GM12878 (cell line): ENCODE measurements around the gene MAP3K5. TPM values are rescaled to one million over a fixed set of nuclear protein-coding genes. Genes with fewer than 3 reads are reported as not detected.

Experiments
- ATAC-seq: fragments of 200-7000 bp; cut with Tn5 transposase; 3 replicates; pipeline ENCODE4 v1.9.1; 2020; ENCODE audit warnings: mild to moderate bottlenecking, moderate library complexity
- BruUV-seq: library from RNA; stranded (reverse); fragments of 400-500 nt; replicated peaks from 2 replicates; lab custom pipeline; 2021; lab: Mats Ljungman, UMichigan
- CTCF ChIA-PET: fragments of 300-600 bp; sonication (Branson Sonifier 250); formaldehyde crosslinking; extraction: SDS; loops from one replicate; lab custom pipeline; 2021; ENCODE audit warnings: inconsistent platforms; lab: Yijun Ruan, JAX
- POLR2A ChIA-PET: fragments of 350-600 bp; formaldehyde crosslinking; extraction: SDS; loops from one replicate; lab custom pipeline; 2021; ENCODE audit warnings: inconsistent platforms; lab: Charles Lee
- RAD21 ChIA-PET: fragments of 300-600 bp; sonication (Branson Sonifier 250); formaldehyde crosslinking; loops from one replicate; lab custom pipeline; 2023; ENCODE audit warnings: antibody characterized with exemption; ENCODE audit not compliant: unreplicated experiment; lab: Charles Lee
- SMC1A ChIA-PET: fragments of 300-600 bp; sonication (Branson Sonifier 250); formaldehyde crosslinking; loops from one replicate; lab custom pipeline; 2023; ENCODE audit not compliant: unreplicated experiment, uncharacterized antibody; lab: Charles Lee
- DNase-seq: peaks from one replicate; pipeline ENCODE4 v3.0.0-alpha.2; 2011; ENCODE audit warnings: low read depth, low spot score
- FAIRE-seq: peaks from 3 replicates; lab custom pipeline; 2011; peaks lifted over from hg19 to GRCh38; lab: Jason Lieb, UNC
- H2AFZ ChIP-seq: 2 replicates; pipeline ENCODE4 v1.6.0; 2011; ENCODE audit warnings: low read depth, low read length, control low read depth; ENCODE audit not compliant: control insufficient read depth
- H3K27ac ChIP-seq: 2 replicates; pipeline ENCODE4 v1.5.1; 2011; ENCODE audit warnings: control low read depth; ENCODE audit not compliant: control insufficient read depth, insufficient read depth
- H3K27me3 ChIP-seq, 2 experiments: replicated peaks in 1 of 2; 2 replicates each; pipeline versions ENCODE4 v1.6.0 to v1.6.1; 2011; ENCODE audit warnings: low read length in 1 of 2; ENCODE audit not compliant: control insufficient read depth in 2 of 2, insufficient read depth in 2 of 2
- H3K36me3 ChIP-seq, 2 experiments: 2 replicates each; pipeline ENCODE4 v1.5.1; 2011; ENCODE audit warnings: low read length in 1 of 2; ENCODE audit not compliant: control insufficient read depth in 2 of 2, insufficient read depth in 2 of 2
- H3K4me1 ChIP-seq: 2 replicates; pipeline ENCODE4 v1.6.1; 2011; ENCODE audit warnings: mild to moderate bottlenecking, low read length, moderate library complexity, mixed read lengths; ENCODE audit not compliant: control insufficient read depth, insufficient read depth
- H3K4me2 ChIP-seq: 2 replicates; pipeline ENCODE4 v1.6.0; 2011; ENCODE audit warnings: control low read depth; ENCODE audit not compliant: control insufficient read depth, insufficient read depth
- H3K4me3 ChIP-seq: fragments of 200-600 bp; sonication (generic); 2 replicates; pipeline ENCODE4 v1.5.1; 2016
- H3K79me2 ChIP-seq: 2 replicates; pipeline ENCODE4 v1.6.0; 2011; ENCODE audit warnings: low read length; ENCODE audit not compliant: control insufficient read depth, insufficient read depth
- H3K9ac ChIP-seq: 2 replicates; pipeline ENCODE4 v1.8.0; 2011; ENCODE audit warnings: low read length, control low read depth, mixed read lengths; ENCODE audit not compliant: control insufficient read depth, insufficient read depth
- H3K9me3 ChIP-seq: replicated peaks from 3 replicates; pipeline ENCODE4 v1.5.1; 2011; ENCODE audit warnings: mild to moderate bottlenecking, low read length; ENCODE audit not compliant: control insufficient read depth, insufficient read depth
- H4K20me1 ChIP-seq: 2 replicates; pipeline ENCODE4 v1.6.0; 2011; ENCODE audit not compliant: control insufficient read depth, insufficient read depth
- BMI1 ChIP-seq: fragments of 450-650 bp; IDR thresholded peaks from 2 replicates; pipeline ENCODE4 v1.6.1; 2016; ENCODE audit warnings: mild to moderate bottlenecking, moderate library complexity, borderline replicate concordance
- CHD2 ChIP-seq: IDR thresholded peaks from 2 replicates; pipeline ENCODE4 v1.6.1; 2011; ENCODE audit warnings: low read depth, low read length, improper control_type of control experiment, borderline replicate concordance
- GATAD2B ChIP-seq: fragments of 450-650 bp; conservative IDR thresholded peaks from 2 replicates; pipeline ENCODE4 v1.6.1; 2017; ENCODE audit warnings: low read depth, mild to moderate bottlenecking, moderate library complexity
- IKZF2 ChIP-seq, 2 experiments: fragments of 450-650 bp; IDR thresholded peaks; 2 replicates each; pipeline ENCODE4 v1.6.1; 2017; ENCODE audit warnings: mild to moderate bottlenecking in 2 of 2, moderate library complexity in 2 of 2
- KLF5 ChIP-seq: fragments of 450-650 bp; IDR thresholded peaks from 2 replicates; pipeline ENCODE4 v1.6.1; 2014; ENCODE audit warnings: mild to moderate bottlenecking; ENCODE audit not compliant: partially characterized antibody
- MTA3 ChIP-seq: IDR thresholded peaks from 2 replicates; pipeline ENCODE4 v1.6.1; 2012; ENCODE audit warnings: low read length, inconsistent platforms, borderline replicate concordance
- POLR2AphosphoS5 ChIP-seq: IDR thresholded peaks from 2 replicates; pipeline ENCODE4 v1.6.1; 2011; ENCODE audit warnings: mild to moderate bottlenecking, low read length, inconsistent platforms
- RAD51 ChIP-seq: fragments of 450-650 bp; IDR thresholded peaks from 2 replicates; pipeline ENCODE4 v1.6.1; 2016; ENCODE audit warnings: moderate library complexity, mild to moderate bottlenecking, inconsistent platforms
- SIX5 ChIP-seq: IDR thresholded peaks from 2 replicates; pipeline ENCODE4 v1.6.1; 2011; ENCODE audit warnings: mild to moderate bottlenecking, low read depth, low read length, moderate library complexity; ENCODE audit not compliant: severe bottlenecking
- SMC3 ChIP-seq: IDR thresholded peaks from 2 replicates; pipeline ENCODE4 v1.6.1; 2011; ENCODE audit warnings: low read length, improper control_type of control experiment, borderline replicate concordance
- SUPT20H ChIP-seq: IDR thresholded peaks from 2 replicates; pipeline ENCODE4 v1.6.1; 2011; ENCODE audit warnings: low read depth, mild to moderate bottlenecking, low read length, moderate library complexity, borderline replicate concordance; ENCODE audit not compliant: control insufficient read depth
- TARDBP ChIP-seq: IDR thresholded peaks from 2 replicates; pipeline ENCODE4 v1.6.1; 2016; ENCODE audit warnings: borderline replicate concordance
- WGBS: methylation state at CpG from one replicate; pipeline ENCODE4 v1.1.6; 2016; ENCODE audit warnings: low lambda C conversion rate; ENCODE audit not compliant: insufficient replicate concordance, insufficient coverage; ENCODE audit errors: missing lambda C conversion rate; 5-methylcytosine and 5-hydroxymethylcytosine counted together
- in situ Hi-C: fragments of 300-500 bp; cut with MboI; formaldehyde crosslinking; loops from 9 replicates; pipeline ENCODE4 v1.14.3; 2018; ENCODE audit warnings: mixed read lengths
- intact Hi-C: fragments of 100-400 bp; cut with micrococcal nuclease; formaldehyde crosslinking; loops from one replicate; pipeline ENCODE4 v1.14.2; 2022; ENCODE audit not compliant: unreplicated experiment
- polyA plus RNA-seq, 11 experiments: library from polyadenylated mRNA; depleted of rRNA in 4 of 11; unstranded in 6 of 11; stranded (reverse) in 5 of 11; fragments of >200 nt; fragmentation: Nextera tagmentation in 4 of 11; fragmentation: Illumina TruSeq in 1 of 11; extraction: Ambion mirVana in 4 of 11; extraction: Trizol in 1 of 11; gene quantifications; 1 replicate in 1 of 11; 2 replicates in 10 of 11; pipeline versions ENCODE4 v1.2.1 to v1.2.3, GENCODE V29; 2011 to 2016; ENCODE audit warnings: inconsistent platforms in 2 of 11, missing spikeins in 2 of 11, low read depth in 1 of 11
- total RNA-seq, 4 experiments: library from RNA; depleted of rRNA in 3 of 4; stranded (reverse); fragments of >200 nt in 3 of 4; fragmentation: Illumina TruSeq in 1 of 4; extraction: Trizol in 1 of 4; gene quantifications; 2 replicates each; pipeline versions ENCODE4 v1.2.1 to v1.2.3, GENCODE V29; 2013 to 2021
- TF ChIP-seq, protein P1 (sequence below): IDR thresholded peaks from 2 replicates; pipeline ENCODE4 v1.6.1; 2011; ENCODE audit warnings: low read depth, low read length, improper control_type of control experiment, borderline replicate concordance
- TF ChIP-seq, protein P2 (sequence below): fragments of 450-650 bp; conservative IDR thresholded peaks from 2 replicates; pipeline ENCODE4 v1.6.1; 2017; ENCODE audit warnings: mild to moderate bottlenecking, moderate library complexity
- TF ChIP-seq, protein P3 (sequence below), 3 experiments: IDR thresholded peaks in 2 of 3; conservative IDR thresholded peaks in 1 of 3; 2 replicates each; pipeline ENCODE4 v1.5.1; 2011; ENCODE audit warnings: low read depth in 3 of 3, low read length in 3 of 3, mild to moderate bottlenecking in 3 of 3, control low read depth in 2 of 3, moderate library complexity in 2 of 3, inconsistent platforms in 1 of 3, mixed read lengths in 1 of 3; ENCODE audit not compliant: control insufficient read depth in 2 of 3, insufficient read depth in 1 of 3; ENCODE audit errors: extremely low read depth in 1 of 3
- TF ChIP-seq, protein P4 (sequence below): fragments of 450-650 bp; IDR thresholded peaks from 2 replicates; pipeline ENCODE4 v1.6.1; 2016; ENCODE audit warnings: mild to moderate bottlenecking

The MAP3K5 gene
- total and polyA plus RNA-seq, 10 of the 15 experiments (the other 5 are each of a cell fraction or from before 2014, with no cell fraction given) = 5.4 to 34.3 (median 26.4) TPM

DNA sequence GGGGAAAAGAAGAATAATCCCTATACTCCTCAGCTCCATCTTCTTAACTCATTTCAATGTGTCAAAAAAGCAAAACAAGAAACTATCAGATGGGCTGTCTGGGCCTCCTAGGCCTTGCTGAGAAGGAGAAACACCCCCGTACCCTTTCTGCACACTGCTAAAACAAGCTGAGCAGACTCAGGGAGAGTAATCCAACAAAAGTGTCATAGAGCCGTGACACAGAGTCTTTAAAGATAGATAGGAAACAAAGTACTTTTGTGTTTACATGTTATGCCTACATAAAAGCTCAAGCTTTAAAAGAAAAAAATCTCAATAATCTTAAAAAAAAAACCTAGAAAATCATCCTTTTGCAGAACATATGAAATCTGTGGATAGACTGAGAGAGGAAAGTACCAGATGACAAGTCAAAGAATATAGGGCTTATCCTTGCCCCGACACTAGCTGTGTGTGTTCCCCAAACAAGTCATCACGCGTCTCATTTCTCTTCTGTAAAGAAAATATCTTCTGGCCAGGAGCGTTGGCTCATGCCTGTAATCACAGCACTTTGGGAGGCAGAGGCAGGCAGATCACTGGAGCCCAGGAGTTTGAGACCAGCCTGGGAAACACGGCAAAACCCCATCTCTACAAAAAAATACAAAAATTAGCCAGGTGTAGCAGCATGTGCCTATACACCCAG lies 81.3 kb downstream of the MAP3K5 start:
- FAIRE-seq (no peak), DNase-seq (no peak), ATAC-seq (no peak)
- peaks cover 3% of the 10 kb centered on the region; the same call in 2 of the 3 replicates for H3K9me3 ChIP-seq
- intact Hi-C loops (no loop called here), in situ Hi-C loops (no loop called here)
- no TSS peak for BruUV-seq
- no peaks in the 10 kb centered on the region; the same call in 1 of the 2 replicates for H4K20me1 ChIP-seq
- H3K4me3 ChIP-seq = no peak overlapping the region
- H3K4me2 ChIP-seq = no peak overlapping the region
- H3K27me3 ChIP-seq = no peaks in the 10 kb centered on the region
- CTCF ChIA-PET = interaction anchor here (2.3 to 3.5 kb wide), 2 partner anchors 66 to 81 kb away, joined by 13 to 16 read pairs; partner anchors contain the start of gene MAP3K5
- peaks cover 11% of the 10 kb centered on the region for H3K4me1 ChIP-seq
- no peak overlapping the region for H3K27ac ChIP-seq
- POLR2A ChIA-PET = interaction anchor here (0.6 to 2.2 kb wide), 5 partner anchors 9 to 810 kb away, joined by 3 to 5 read pairs (median 4); no protein-coding TSS in a partner anchor
- RAD21 ChIA-PET = interaction anchor here (0.8 to 14.4 kb wide), 7 partner anchors 8 to 76 kb away, joined by 3 to 405 read pairs (median 4); partner anchors contain the start of gene MAP3K5
- H3K9ac ChIP-seq = no peak overlapping the region
- WGBS = 98% methylated on average over 7 of the region's 7 CpGs
- H3K36me3 ChIP-seq = peaks cover 7 to 32% of the 10 kb centered on the region in 2 experiments; a peak in 3 of 4 replicates
- no peak overlapping the region for H2AFZ ChIP-seq
- H3K79me2 ChIP-seq = peaks cover 90% of the 10 kb centered on the region
- SMC1A ChIA-PET = interaction anchor here (0.6 to 6.0 kb wide), 17 partner anchors 9 to 83 kb away, joined by 3 to 35 read pairs (median 4); partner anchors contain the start of gene MAP3K5
- TF ChIP-seq, protein P1, sequence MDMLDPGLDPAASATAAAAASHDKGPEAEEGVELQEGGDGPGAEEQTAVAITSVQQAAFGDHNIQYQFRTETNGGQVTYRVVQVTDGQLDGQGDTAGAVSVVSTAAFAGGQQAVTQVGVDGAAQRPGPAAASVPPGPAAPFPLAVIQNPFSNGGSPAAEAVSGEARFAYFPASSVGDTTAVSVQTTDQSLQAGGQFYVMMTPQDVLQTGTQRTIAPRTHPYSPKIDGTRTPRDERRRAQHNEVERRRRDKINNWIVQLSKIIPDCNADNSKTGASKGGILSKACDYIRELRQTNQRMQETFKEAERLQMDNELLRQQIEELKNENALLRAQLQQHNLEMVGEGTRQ = no peak
- TF ChIP-seq SUPT20H (no peak), MTA3 (no peak), SIX5 (no peak), CHD2 (no peak), TARDBP (no peak), POLR2AphosphoS5 (no peak), IKZF2 (IDR thresholded peaks at IDR 0.05) (no peak), SMC3 (no peak), RAD51 (no peak), KLF5 (no peak), BMI1 (no peak), GATAD2B (no peak)
- TF ChIP-seq, protein P2, sequence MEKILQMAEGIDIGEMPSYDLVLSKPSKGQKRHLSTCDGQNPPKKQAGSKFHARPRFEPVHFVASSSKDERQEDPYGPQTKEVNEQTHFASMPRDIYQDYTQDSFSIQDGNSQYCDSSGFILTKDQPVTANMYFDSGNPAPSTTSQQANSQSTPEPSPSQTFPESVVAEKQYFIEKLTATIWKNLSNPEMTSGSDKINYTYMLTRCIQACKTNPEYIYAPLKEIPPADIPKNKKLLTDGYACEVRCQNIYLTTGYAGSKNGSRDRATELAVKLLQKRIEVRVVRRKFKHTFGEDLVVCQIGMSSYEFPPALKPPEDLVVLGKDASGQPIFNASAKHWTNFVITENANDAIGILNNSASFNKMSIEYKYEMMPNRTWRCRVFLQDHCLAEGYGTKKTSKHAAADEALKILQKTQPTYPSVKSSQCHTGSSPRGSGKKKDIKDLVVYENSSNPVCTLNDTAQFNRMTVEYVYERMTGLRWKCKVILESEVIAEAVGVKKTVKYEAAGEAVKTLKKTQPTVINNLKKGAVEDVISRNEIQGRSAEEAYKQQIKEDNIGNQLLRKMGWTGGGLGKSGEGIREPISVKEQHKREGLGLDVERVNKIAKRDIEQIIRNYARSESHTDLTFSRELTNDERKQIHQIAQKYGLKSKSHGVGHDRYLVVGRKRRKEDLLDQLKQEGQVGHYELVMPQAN = no peak
- TF ChIP-seq, protein P3, sequence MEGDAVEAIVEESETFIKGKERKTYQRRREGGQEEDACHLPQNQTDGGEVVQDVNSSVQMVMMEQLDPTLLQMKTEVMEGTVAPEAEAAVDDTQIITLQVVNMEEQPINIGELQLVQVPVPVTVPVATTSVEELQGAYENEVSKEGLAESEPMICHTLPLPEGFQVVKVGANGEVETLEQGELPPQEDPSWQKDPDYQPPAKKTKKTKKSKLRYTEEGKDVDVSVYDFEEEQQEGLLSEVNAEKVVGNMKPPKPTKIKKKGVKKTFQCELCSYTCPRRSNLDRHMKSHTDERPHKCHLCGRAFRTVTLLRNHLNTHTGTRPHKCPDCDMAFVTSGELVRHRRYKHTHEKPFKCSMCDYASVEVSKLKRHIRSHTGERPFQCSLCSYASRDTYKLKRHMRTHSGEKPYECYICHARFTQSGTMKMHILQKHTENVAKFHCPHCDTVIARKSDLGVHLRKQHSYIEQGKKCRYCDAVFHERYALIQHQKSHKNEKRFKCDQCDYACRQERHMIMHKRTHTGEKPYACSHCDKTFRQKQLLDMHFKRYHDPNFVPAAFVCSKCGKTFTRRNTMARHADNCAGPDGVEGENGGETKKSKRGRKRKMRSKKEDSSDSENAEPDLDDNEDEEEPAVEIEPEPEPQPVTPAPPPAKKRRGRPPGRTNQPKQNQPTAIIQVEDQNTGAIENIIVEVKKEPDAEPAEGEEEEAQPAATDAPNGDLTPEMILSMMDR (IDR thresholded peaks at IDR 0.05 in 2 of 3, conservative IDR thresholded peaks at IDR 0.05 in 1 of 3; ENCODE audit: control insufficient read depth in 2 of 3, extremely low read depth in 1 of 3, insufficient read depth in 1 of 3, low read depth in 3 of 3, low read length in 3 of 3) = no peak
- TF ChIP-seq, protein P4, sequence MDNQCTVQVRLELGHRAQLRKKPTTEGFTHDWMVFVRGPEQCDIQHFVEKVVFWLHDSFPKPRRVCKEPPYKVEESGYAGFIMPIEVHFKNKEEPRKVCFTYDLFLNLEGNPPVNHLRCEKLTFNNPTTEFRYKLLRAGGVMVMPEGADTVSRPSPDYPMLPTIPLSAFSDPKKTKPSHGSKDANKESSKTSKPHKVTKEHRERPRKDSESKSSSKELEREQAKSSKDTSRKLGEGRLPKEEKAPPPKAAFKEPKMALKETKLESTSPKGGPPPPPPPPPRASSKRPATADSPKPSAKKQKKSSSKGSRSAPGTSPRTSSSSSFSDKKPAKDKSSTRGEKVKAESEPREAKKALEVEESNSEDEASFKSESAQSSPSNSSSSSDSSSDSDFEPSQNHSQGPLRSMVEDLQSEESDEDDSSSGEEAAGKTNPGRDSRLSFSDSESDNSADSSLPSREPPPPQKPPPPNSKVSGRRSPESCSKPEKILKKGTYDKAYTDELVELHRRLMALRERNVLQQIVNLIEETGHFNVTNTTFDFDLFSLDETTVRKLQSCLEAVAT = no peak
